C4-2B (cell line): ENCODE results near the gene ANXA4.

ENCODE experiments used
- CTCF ChIP-seq: fragments of 450-650 bp; conservative IDR thresholded peaks from 2 replicates; pipeline ENCODE4 v1.5.1; 2017; ENCODE audit warnings: mild to moderate bottlenecking
- ZFX ChIP-seq: fragments of 450-650 bp; IDR thresholded peaks from 2 replicates; pipeline ENCODE4 v1.6.1; 2017

- no peak for TF ChIP-seq ZFX
- peak; percentile 77 for TF ChIP-seq CTCF
Observed at GRCh38 chr2:69816923-69817542, 75.1 kb downstream of the ANXA4 start.
